SK-N-SH (cell line): Measurements from ENCODE around the gene EVA1A. TPM values are rescaled to one million over a fixed set of nuclear protein-coding genes. Genes with fewer than 3 reads are reported as not detected.
A peak's percentile ranks its signal among the peaks of the same experiment; 100 is the strongest.

Experiments
- CTCF ChIA-PET: fragments of 300-600, 350-600 bp; formaldehyde crosslinking; extraction: SDS; loops from one replicate; lab custom pipeline; 2021; lab: Yijun Ruan, JAX
- POLR2A ChIA-PET: fragments of 350-600 bp; sonication (Branson Sonifier 250); formaldehyde crosslinking; extraction: SDS; loops from one replicate; lab custom pipeline; 2020; ENCODE audit warnings: antibody characterized with exemption, inconsistent platforms; lab: Yijun Ruan, JAX
- DNase-seq: peaks from one replicate; pipeline ENCODE4 v3.0.0; 2012
- H2AFZ ChIP-seq: fragments of 200-600 bp; sonication (generic); 2 replicates; pipeline ENCODE4 v1.8.1; 2016; ENCODE audit warnings: antibody characterized with exemption, mild to moderate bottlenecking, low read depth
- H3F3A ChIP-seq: fragments of 200-600 bp; sonication (generic); replicated peaks from 2 replicates; pipeline ENCODE3; 2016; ENCODE audit warnings: antibody characterized with exemption, mild to moderate bottlenecking; ENCODE audit not compliant: insufficient read depth
- H3K27ac ChIP-seq, 2 experiments: fragments of 200-500 bp in 1 of 2; fragments of 200-600 bp in 1 of 2; sonication (Bioruptor generic) in 1 of 2; sonication (generic), shearing (Covaris generic) in 1 of 2; 2 replicates each; pipeline versions ENCODE4 v1.5.1 to v1.6.1; 2014 to 2016; ENCODE audit warnings: low read depth in 2 of 2, inconsistent platforms in 1 of 2, low read length in 1 of 2, mild to moderate bottlenecking in 1 of 2, mixed read lengths in 1 of 2
- H3K27me3 ChIP-seq: fragments of 200-600 bp; sonication (generic), shearing (Covaris generic); 2 replicates; pipeline ENCODE4 v1.6.1; 2016; ENCODE audit warnings: mixed run types; ENCODE audit not compliant: insufficient read depth
- H3K36me3 ChIP-seq, 2 experiments: fragments of 200-500 bp in 1 of 2; fragments of 200-600 bp in 1 of 2; sonication (Bioruptor generic) in 1 of 2; sonication (generic) in 1 of 2; replicated peaks in 1 of 2; 2 replicates each; pipeline versions ENCODE3 to v1.5.1; 2014 to 2016; ENCODE audit warnings: low read length in 1 of 2, mild to moderate bottlenecking in 1 of 2; ENCODE audit not compliant: insufficient read depth in 2 of 2, control insufficient read depth in 1 of 2
- H3K4me1 ChIP-seq, 2 experiments: fragments of 200-500 bp in 1 of 2; fragments of 200-600 bp in 1 of 2; sonication (Bioruptor generic) in 1 of 2; sonication (generic), shearing (Covaris generic) in 1 of 2; 2 replicates each; pipeline versions ENCODE4 v1.5.1 to v1.6.1; 2014 to 2016; ENCODE audit warnings: low read depth in 1 of 2, low read length in 1 of 2, mixed run types in 1 of 2; ENCODE audit not compliant: insufficient read depth in 2 of 2, control insufficient read depth in 1 of 2
- H3K4me2 ChIP-seq: fragments of 200-600 bp; sonication (generic), shearing (Covaris generic); 2 replicates; pipeline ENCODE4 v1.6.1; 2017; ENCODE audit warnings: mixed run types
- H3K4me3 ChIP-seq, 2 experiments: fragments of 200-500 bp in 1 of 2; fragments of 200-600 bp in 1 of 2; sonication (Bioruptor generic) in 1 of 2; sonication (generic), shearing (Covaris generic) in 1 of 2; 2 replicates each; pipeline versions ENCODE4 v1.5.1 to v1.8.1; 2014 to 2016; ENCODE audit warnings: low read depth in 2 of 2, inconsistent platforms in 1 of 2, low read length in 1 of 2, mild to moderate bottlenecking in 1 of 2, mixed read lengths in 1 of 2, moderate library complexity in 1 of 2
- H3K79me2 ChIP-seq: fragments of 200-600 bp; sonication (generic); 2 replicates; pipeline ENCODE4 v1.8.1; 2017; ENCODE audit warnings: mild to moderate bottlenecking; ENCODE audit not compliant: insufficient read depth
- H3K9ac ChIP-seq: fragments of 200-600 bp; sonication (generic); 2 replicates; pipeline ENCODE4 v1.6.1; 2017; ENCODE audit warnings: mixed run types
- H3K9me2 ChIP-seq: fragments of 200-600 bp; sonication (generic); 2 replicates; pipeline ENCODE4 v1.6.1; 2017; ENCODE audit warnings: mixed run types
- H3K9me3 ChIP-seq: fragments of 200-600 bp; sonication (generic); 2 replicates; pipeline ENCODE4 v1.6.1; 2017; ENCODE audit warnings: mixed run types, mild to moderate bottlenecking, moderate library complexity
- H4K20me1 ChIP-seq: fragments of 200-600 bp; sonication (generic); 2 replicates; pipeline ENCODE4 v1.6.1; 2017; ENCODE audit warnings: mild to moderate bottlenecking, mixed run types; ENCODE audit not compliant: insufficient read depth
- CHD2 ChIP-seq: fragments of 150-350 bp; IDR thresholded peaks from 2 replicates; pipeline ENCODE4 v1.6.1; 2018; ENCODE audit warnings: low read length; ENCODE audit not compliant: partially characterized antibody
- ELF1 ChIP-seq: IDR thresholded peaks from 2 replicates; pipeline ENCODE4 v1.4.0; 2012
- FOSL2 ChIP-seq: IDR thresholded peaks from 2 replicates; pipeline ENCODE4 v1.4.0; 2012; ENCODE audit warnings: low read depth, mild to moderate bottlenecking, moderate library complexity, borderline replicate concordance
- FOXJ3 ChIP-seq: sonication (generic); formaldehyde crosslinking; IDR thresholded peaks from 2 replicates; pipeline ENCODE4 v1.5.1; 2020; ENCODE audit warnings: mild to moderate bottlenecking, missing genetic modification reagents
- FOXM1 ChIP-seq: IDR thresholded peaks from 2 replicates; pipeline ENCODE4 v1.4.0; 2012; ENCODE audit warnings: low read depth, mild to moderate bottlenecking
- GABPA ChIP-seq: IDR thresholded peaks from 2 replicates; pipeline ENCODE4 v1.4.0; 2012; ENCODE audit warnings: low read depth, mild to moderate bottlenecking
- GATA2 ChIP-seq: sonication (generic); formaldehyde crosslinking; IDR thresholded peaks from 2 replicates; pipeline ENCODE4 v1.5.0; 2020; ENCODE audit warnings: mild to moderate bottlenecking, missing genetic modification reagents
- IRF3 ChIP-seq: fragments of 150-350 bp; IDR thresholded peaks from 2 replicates; pipeline ENCODE4 v1.6.1; 2016; ENCODE audit warnings: mild to moderate bottlenecking, low read depth, low read length
- JUND ChIP-seq: IDR thresholded peaks from 2 replicates; pipeline ENCODE4 v1.4.0; 2012
- MAX ChIP-seq: IDR thresholded peaks from 2 replicates; pipeline ENCODE4 v1.4.0; 2012; ENCODE audit warnings: low read depth
- MEF2A ChIP-seq: IDR thresholded peaks from 2 replicates; pipeline ENCODE4 v1.4.0; 2012; ENCODE audit warnings: low read depth, borderline replicate concordance
- NFIC ChIP-seq: IDR thresholded peaks from 2 replicates; pipeline ENCODE4 v1.4.0; 2012; ENCODE audit warnings: borderline replicate concordance
- NRF1 ChIP-seq: IDR thresholded peaks from 2 replicates; pipeline ENCODE4 v1.6.1; 2012; ENCODE audit warnings: low read depth, mild to moderate bottlenecking, low read length
- PBX3 ChIP-seq: IDR thresholded peaks from 2 replicates; pipeline ENCODE4; 2012
- POLR2AphosphoS5 ChIP-seq: IDR thresholded peaks from 2 replicates; pipeline ENCODE4 v1.6.1; 2012; ENCODE audit warnings: low read depth, low read length
- RAD21 ChIP-seq: IDR thresholded peaks from 2 replicates; pipeline ENCODE4 v1.6.1; 2012; ENCODE audit warnings: mild to moderate bottlenecking, low read length
- RCOR1 ChIP-seq: fragments of 150-350 bp; IDR thresholded peaks from 2 replicates; pipeline ENCODE4 v1.6.1; 2017; ENCODE audit warnings: antibody characterized with exemption, low read length
- REST ChIP-seq: IDR thresholded peaks from 2 replicates; pipeline ENCODE4 v1.6.1; 2012; ENCODE audit warnings: mild to moderate bottlenecking, low read depth, low read length, moderate library complexity
- RFX5 ChIP-seq: IDR thresholded peaks from 2 replicates; pipeline ENCODE4 v1.6.1; 2012; ENCODE audit warnings: mild to moderate bottlenecking, improper control_type of control experiment, low read length
- RXRA ChIP-seq: IDR thresholded peaks from 2 replicates; pipeline ENCODE4 v1.4.0; 2012; ENCODE audit warnings: low read depth, mild to moderate bottlenecking, borderline replicate concordance
- SIN3A ChIP-seq: IDR thresholded peaks from 2 replicates; pipeline ENCODE4 v1.6.1; 2012; ENCODE audit warnings: low read depth, mild to moderate bottlenecking, low read length, moderate library complexity, borderline replicate concordance
- TAF1 ChIP-seq: IDR thresholded peaks from 2 replicates; pipeline ENCODE4 v1.6.1; 2012; ENCODE audit warnings: low read depth, mild to moderate bottlenecking, low read length, moderate library complexity, borderline replicate concordance
- TCF12 ChIP-seq: IDR thresholded peaks from 2 replicates; pipeline ENCODE4 v1.4.0; 2012
- USF1 ChIP-seq: IDR thresholded peaks from 2 replicates; pipeline ENCODE4 v1.4.0; 2012; ENCODE audit warnings: low read depth, borderline replicate concordance
- YY1 ChIP-seq: IDR thresholded peaks from 2 replicates; pipeline ENCODE4 v1.4.0; 2012; ENCODE audit warnings: low read depth, mild to moderate bottlenecking
- ZBTB33 ChIP-seq: IDR thresholded peaks from 2 replicates; pipeline ENCODE4 v1.4.0; 2012; ENCODE audit warnings: low read depth, borderline replicate concordance
- WGBS: methylation state at CpG from one replicate; pipeline ENCODE4 v1.1.6; 2017; ENCODE audit warnings: low lambda C conversion rate; 5-methylcytosine and 5-hydroxymethylcytosine counted together
- polyA plus RNA-seq, 3 experiments: library from polyadenylated mRNA; depleted of rRNA; stranded (reverse); fragments of >200 nt; gene quantifications; 2 replicates each; pipeline ENCODE4 v1.2.3, GENCODE V29; 2012

The EVA1A gene
- polyA plus RNA-seq, 1 of the 3 experiments (the other 2 are of a cell fraction): 93.0 TPM

- Histone ChIP-seq H4K20me1 (peaks cover 6% of the 10 kb centered on the region), H3K4me3 (no peak overlapping the region), H3K9me3 (no peaks in the 10 kb centered on the region), H2AFZ (no peak overlapping the region), H3K27ac (peak overlapping the region; percentile 87 to 94), H3K79me2 (peaks cover 89% of the 10 kb centered on the region), H3K27me3 (no peaks in the 10 kb centered on the region), H3K9ac (peak overlapping the region; percentile 46; the same call in 1 of the 2 replicates), H3K4me2 (peak overlapping the region; percentile 34), H3K36me3 (peaks cover 20 to 45% of the 10 kb centered on the region in 2 experiments), H3F3A (peaks cover 67% of the 10 kb centered on the region), H3K4me1 (peaks cover 10 to 56% of the 10 kb centered on the region in 2 experiments), H3K9me2 (no peaks in the 10 kb centered on the region)
- WGBS: 0% methylated on average over 2 of the region's 2 CpGs
- no peak for DNase-seq
- ChIA-PET POLR2A (no interaction called here), CTCF (interaction anchor here (0.7 to 2.2 kb wide), 8 partner anchors 9 to 135 kb away, joined by 3 to 9 read pairs (median 4); no protein-coding TSS in a partner anchor)
- TF ChIP-seq MEF2A: peak; percentile 20; the same call in 1 of the 2 replicates
- TF ChIP-seq YY1: no peak
- no peak for TF ChIP-seq CHD2
- no peak for TF ChIP-seq IRF3
- peak; percentile 89 for TF ChIP-seq JUND
- no peak for TF ChIP-seq GATA2 (CRISPR knock-in tag)
- no peak for TF ChIP-seq FOXJ3 (CRISPR knock-in tag)
- TF ChIP-seq ZBTB33: no peak
- TF ChIP-seq REST: peak; percentile 70
- TF ChIP-seq RFX5: no peak
- peak; percentile 64; the same call in 1 of the 2 replicates for TF ChIP-seq POLR2AphosphoS5
- 0 out of 2 replicates have a peak, but pooled peaks have one; percentile 15 for TF ChIP-seq FOXM1
- TF ChIP-seq PBX3: peak; percentile 88
- peak; percentile 68 for TF ChIP-seq NFIC
- TF ChIP-seq TAF1: no peak
- no peak for TF ChIP-seq GABPA
- no peak for TF ChIP-seq RAD21
- TF ChIP-seq TCF12: peak; percentile 86
- TF ChIP-seq RXRA: 0 out of 2 replicates have a peak, but pooled peaks have one; percentile 28
- TF ChIP-seq USF1: no peak
- no peak for TF ChIP-seq RCOR1
- peak; percentile 36; the same call in 1 of the 2 replicates for TF ChIP-seq MAX
- TF ChIP-seq FOSL2: peak; percentile 86
- TF ChIP-seq SIN3A: peak; percentile 83
- no peak for TF ChIP-seq NRF1
- peak; percentile 26; the same call in 1 of the 2 replicates for TF ChIP-seq ELF1
These were observed 57.6 kb downstream of the EVA1A start for GRCh38 chr2:75503048-75503607.
